Mesenchymal stem cell (in vitro differentiated cells and primary cell): ENCODE measurements around the gene HPN.

Experiments
- DNase-seq: peaks from one replicate; pipeline ENCODE4 v3.0.0-alpha.2; 2013
- H2AFZ ChIP-seq: one replicate; pipeline ENCODE4 v1.6.1; 2013; ENCODE audit warnings: low read depth, mild to moderate bottlenecking, control low read depth, inconsistent platforms, low read length, moderate library complexity
- H2AK5ac ChIP-seq: 2 replicates; pipeline ENCODE4 v1.6.1; 2013; ENCODE audit warnings: low read length, moderate library complexity, mild to moderate bottlenecking, inconsistent platforms; ENCODE audit not compliant: severe bottlenecking
- H2BK120ac ChIP-seq: one replicate; pipeline ENCODE4 v1.6.1; 2013; ENCODE audit warnings: low read depth, mild to moderate bottlenecking, inconsistent platforms, low read length, moderate library complexity
- H2BK12ac ChIP-seq, 2 experiments: one replicate each; pipeline ENCODE4 v1.6.1; 2013; ENCODE audit warnings: inconsistent platforms in 2 of 2, low read length in 2 of 2, mild to moderate bottlenecking in 2 of 2, moderate library complexity in 2 of 2, control low read depth in 1 of 2
- H2BK15ac ChIP-seq: one replicate; pipeline ENCODE4 v1.6.1; 2013; ENCODE audit warnings: mild to moderate bottlenecking, low read depth, inconsistent platforms; ENCODE audit not compliant: poor library complexity, severe bottlenecking
- H2BK5ac ChIP-seq: 2 replicates; pipeline ENCODE4 v1.6.1; 2013; ENCODE audit warnings: low read depth, mild to moderate bottlenecking, low read length, control low read depth, inconsistent platforms; ENCODE audit not compliant: poor library complexity, severe bottlenecking
- H3K14ac ChIP-seq, 2 experiments: one replicate each; pipeline ENCODE4 v1.6.1; 2013; ENCODE audit warnings: inconsistent platforms in 2 of 2, low read length in 2 of 2, control low read depth in 1 of 2, mild to moderate bottlenecking in 1 of 2, moderate library complexity in 1 of 2
- H3K18ac ChIP-seq, 2 experiments: one replicate each; pipeline ENCODE4 v1.6.1; 2013; ENCODE audit warnings: inconsistent platforms in 2 of 2, low read length in 2 of 2, control low read depth in 1 of 2, low read depth in 1 of 2, mild to moderate bottlenecking in 1 of 2
- H3K23ac ChIP-seq, 2 experiments: one replicate each; pipeline ENCODE4 v1.6.1; 2013; ENCODE audit warnings: inconsistent platforms in 2 of 2, low read length in 2 of 2, mild to moderate bottlenecking in 2 of 2, moderate library complexity in 2 of 2, control low read depth in 1 of 2
- H3K27ac ChIP-seq: 2 replicates; pipeline ENCODE4 v1.5.1; 2013; ENCODE audit warnings: mild to moderate bottlenecking, moderate library complexity, low read length, control low read depth, inconsistent platforms; ENCODE audit not compliant: poor library complexity, severe bottlenecking
- H3K27me3 ChIP-seq, 2 experiments: 2 replicates each; pipeline versions ENCODE4 v1.6.1 to v1.7.0; 2013; ENCODE audit warnings: low read length in 2 of 2, mild to moderate bottlenecking in 2 of 2, moderate library complexity in 2 of 2, control low read depth in 1 of 2, inconsistent platforms in 1 of 2; ENCODE audit not compliant: control insufficient read depth in 1 of 2, insufficient read depth in 1 of 2
- H3K36me3 ChIP-seq, 2 experiments: 2 replicates each; pipeline versions ENCODE4 v1.6.1 to v1.7.0; 2013; ENCODE audit warnings: low read length in 2 of 2, control low read depth in 1 of 2, inconsistent platforms in 1 of 2, low read depth in 1 of 2, mild to moderate bottlenecking in 1 of 2; ENCODE audit not compliant: insufficient read depth in 2 of 2, control insufficient read depth in 1 of 2
- H3K4ac ChIP-seq, 2 experiments: one replicate each; pipeline ENCODE4 v1.6.1; 2013; ENCODE audit warnings: inconsistent platforms in 2 of 2, low read length in 2 of 2, mild to moderate bottlenecking in 2 of 2, moderate library complexity in 2 of 2, control low read depth in 1 of 2, low read depth in 1 of 2
- H3K4me1 ChIP-seq: 2 replicates; pipeline ENCODE4 v1.6.1; 2013; ENCODE audit warnings: low read depth, low read length, control low read depth; ENCODE audit not compliant: control insufficient read depth, insufficient read depth
- H3K4me2 ChIP-seq: 2 replicates; pipeline ENCODE4 v1.6.1; 2013; ENCODE audit warnings: low read length, mild to moderate bottlenecking, inconsistent platforms; ENCODE audit not compliant: poor library complexity, severe bottlenecking
- H3K4me3 ChIP-seq, 2 experiments: 2 replicates each; pipeline versions ENCODE4 v1.5.1 to v1.7.0; 2013; ENCODE audit warnings: low read length in 2 of 2, mild to moderate bottlenecking in 2 of 2, control low read depth in 1 of 2, low read depth in 1 of 2; ENCODE audit not compliant: insufficient read depth in 1 of 2
- H3K79me1 ChIP-seq: replicated peaks from 2 replicates; pipeline ENCODE4 v1.6.1; 2013; ENCODE audit warnings: mild to moderate bottlenecking, control low read depth, low read length, inconsistent platforms; ENCODE audit not compliant: poor library complexity, severe bottlenecking
- H3K9ac ChIP-seq: 2 replicates; pipeline ENCODE4 v1.7.0; 2013; ENCODE audit warnings: mild to moderate bottlenecking, low read length, moderate library complexity
- H3K9me3 ChIP-seq: 2 replicates; pipeline ENCODE4 v1.7.0; 2013; ENCODE audit warnings: mild to moderate bottlenecking, low read length; ENCODE audit not compliant: control insufficient read depth
- H4K8ac ChIP-seq: one replicate; pipeline ENCODE4 v1.6.1; 2013; ENCODE audit warnings: inconsistent platforms, mild to moderate bottlenecking, low read length, moderate library complexity
- H4K91ac ChIP-seq: one replicate; pipeline ENCODE4 v1.6.1; 2013; ENCODE audit warnings: mild to moderate bottlenecking, low read length, inconsistent platforms
- WGBS: methylation state at CpG from one replicate; pipeline ENCODE4 v1.1.7; 2013; ENCODE audit warnings: mixed read lengths; 5-methylcytosine and 5-hydroxymethylcytosine counted together

Gene HPN

DNA sequence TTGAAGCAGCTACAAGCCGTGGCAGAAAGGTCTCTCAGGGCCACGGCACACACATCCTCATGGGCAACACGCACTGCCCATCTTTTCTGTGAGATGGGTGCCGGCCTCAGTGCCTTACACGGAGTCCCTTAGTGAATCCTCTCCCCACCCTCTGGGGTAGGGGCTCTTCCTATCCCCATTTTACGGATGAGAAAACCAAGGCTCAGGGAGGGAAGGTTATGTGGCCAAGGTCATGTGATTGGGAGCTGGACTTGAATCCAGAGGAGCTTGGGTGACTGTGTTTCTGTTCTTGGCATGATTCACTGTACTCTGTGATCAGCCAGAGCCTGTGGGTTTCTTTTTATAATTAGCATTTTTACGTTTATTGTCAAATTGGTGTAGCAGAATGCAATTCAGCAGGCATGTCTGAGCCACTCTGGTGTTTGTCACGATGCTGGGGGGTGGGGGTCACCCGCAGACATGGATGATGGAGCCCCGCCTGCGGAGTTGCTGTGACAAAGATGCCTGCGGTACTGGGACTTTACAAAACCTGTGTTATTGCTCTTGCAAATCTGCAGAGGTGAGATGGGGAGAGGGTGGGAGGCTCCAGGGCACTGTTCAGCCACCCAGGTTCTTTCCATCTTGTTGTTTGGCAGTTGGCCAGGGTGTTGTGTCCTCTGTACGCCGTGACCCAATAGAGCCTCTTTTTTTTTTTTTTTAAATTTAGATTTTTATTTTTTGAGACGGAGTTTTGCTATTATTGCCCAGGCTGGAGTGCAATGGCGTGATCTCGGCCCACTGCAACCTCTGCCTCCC is 6.7 kb upstream of the HPN start:
- Histone ChIP-seq H3K9me3 (no peaks in the 10 kb centered on the region), H3K4me2 (no peak overlapping the region), H3K36me3 (peaks cover 10 to 11% of the 10 kb centered on the region in 2 experiments), H3K18ac (no peak overlapping the region), H3K27ac (no peak overlapping the region), H2AFZ (no peak overlapping the region), H2AK5ac (no peak overlapping the region), H3K4me1 (peaks cover 23% of the 10 kb centered on the region), H2BK120ac (no peak overlapping the region), H2BK5ac (no peak overlapping the region), H3K79me1 (no peaks in the 10 kb centered on the region), H3K9ac (no peak overlapping the region), H2BK15ac (no peak overlapping the region), H4K8ac (no peak overlapping the region), H3K14ac (no peak overlapping the region), H3K23ac (no peak overlapping the region), H3K27me3 (peaks cover 15 to 16% of the 10 kb centered on the region in 2 experiments), H2BK12ac (no peak overlapping the region), H4K91ac (no peak overlapping the region), H3K4ac (no peak overlapping the region), H3K4me3 (no peak overlapping the region)
- no peak for DNase-seq
- 95% methylated on average over 17 of the region's 17 CpGs for WGBS

DNA sequence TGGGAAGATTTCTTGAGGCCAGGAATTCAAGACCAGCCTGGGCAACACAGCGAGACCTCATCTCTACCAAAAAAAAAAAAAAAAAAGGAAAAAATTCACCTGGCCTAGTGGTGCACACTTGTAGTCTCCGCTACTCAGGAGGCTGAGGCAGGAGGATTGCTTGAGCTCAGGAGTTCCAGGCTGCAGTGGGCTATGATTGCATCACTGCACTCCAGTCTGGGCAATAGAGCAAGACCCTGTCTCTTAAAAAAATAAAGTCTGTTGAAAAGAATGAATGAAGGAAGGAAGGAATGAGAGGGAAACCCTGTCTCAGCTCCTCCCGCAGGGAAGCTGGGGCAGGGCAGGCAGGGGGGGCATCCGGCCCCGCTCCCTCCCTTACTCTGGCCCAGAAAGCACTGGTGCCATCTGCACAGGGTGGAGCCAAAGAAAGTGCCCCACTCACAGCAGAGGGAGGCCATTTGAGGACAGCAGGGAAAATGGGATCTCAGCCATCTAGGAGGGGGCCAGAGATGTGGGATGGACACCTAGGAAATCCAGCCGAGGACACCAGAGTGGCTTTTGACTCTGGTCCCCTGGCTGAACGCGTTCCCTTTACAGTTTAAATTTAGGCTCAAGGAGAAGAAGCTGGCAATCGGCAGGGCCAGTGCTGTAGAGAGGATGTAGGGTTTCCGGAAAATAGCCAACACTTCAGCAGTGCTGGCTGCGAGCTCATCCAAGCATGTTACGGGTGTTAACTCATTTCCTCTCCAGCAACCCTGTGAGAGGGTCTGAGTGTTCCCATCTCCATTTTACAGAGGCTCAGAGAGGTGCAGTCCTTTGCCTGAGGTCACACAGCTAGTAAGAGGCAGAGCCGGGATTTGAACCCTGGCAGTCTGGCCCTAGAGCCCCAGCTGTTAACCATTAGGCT is 3.6 kb upstream of the HPN start:
- 80% methylated on average over 13 of the region's 13 CpGs for WGBS
- H4K8ac ChIP-seq, result peak overlapping the region; percentile 31

DNA sequence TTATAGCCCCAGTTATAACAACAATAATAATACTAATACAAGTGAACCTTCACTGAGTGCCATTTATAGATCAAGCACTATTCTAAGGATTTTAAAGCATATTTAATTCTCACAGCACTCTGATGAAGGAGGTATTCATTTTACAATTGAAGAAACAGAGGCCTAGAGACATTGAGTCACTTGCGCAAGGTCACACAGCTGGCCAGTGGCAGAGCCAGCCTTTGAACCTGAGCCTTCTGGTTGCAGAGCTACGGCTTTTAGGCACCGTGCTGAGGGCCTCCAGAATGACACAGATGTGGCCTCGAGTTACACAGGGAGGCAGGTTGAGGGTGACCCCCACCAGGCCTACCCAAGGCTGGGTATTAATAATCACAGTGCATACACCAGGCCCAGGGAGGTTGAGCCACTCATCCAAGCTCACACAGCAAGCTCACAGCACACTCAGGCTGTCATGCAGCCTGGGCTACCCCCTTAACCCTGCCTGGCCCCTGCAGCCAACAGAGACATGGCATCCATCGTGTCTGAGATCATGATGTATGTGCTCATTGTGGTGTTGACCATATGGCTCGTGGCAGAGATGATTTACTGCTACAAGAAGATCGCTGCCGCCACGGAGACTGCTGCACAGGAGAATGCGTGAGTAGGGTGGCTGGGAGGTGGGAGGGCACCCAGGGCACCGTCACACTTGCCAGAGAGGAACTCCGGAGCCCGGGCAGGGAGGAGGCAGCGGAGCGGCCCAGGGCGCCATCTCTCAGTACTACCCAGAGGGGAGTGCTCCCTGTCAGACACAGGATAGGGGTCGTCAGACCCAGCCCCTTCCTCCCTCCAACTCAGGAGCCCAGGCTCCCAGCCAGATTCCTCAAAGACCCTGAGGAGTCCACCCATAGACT is 2.7 kb upstream of the HPN start:
- peaks cover 0 to 11% of the 10 kb centered on the region in 2 experiments for H3K27me3 ChIP-seq
- H3K9ac ChIP-seq, result no peak overlapping the region
- H2BK5ac ChIP-seq, result no peak overlapping the region
- H2AFZ ChIP-seq, result no peak overlapping the region
- H3K4me2 ChIP-seq, result no peak overlapping the region
- H3K14ac ChIP-seq, result peak overlapping the region in 1 of 2 experiments; percentile 87
- H4K91ac ChIP-seq, result no peak overlapping the region
- H2BK15ac ChIP-seq, result no peak overlapping the region
- H3K79me1 ChIP-seq, result no peaks in the 10 kb centered on the region
- H3K36me3 ChIP-seq, result peaks cover 3 to 5% of the 10 kb centered on the region in 2 experiments
- DNase-seq, result peak; percentile 50
- no peak overlapping the region for H3K4ac ChIP-seq
- H3K18ac ChIP-seq, result peak overlapping the region in 1 of 2 experiments; percentile 21
- peaks cover 33% of the 10 kb centered on the region for H3K4me1 ChIP-seq
- no peak overlapping the region for H4K8ac ChIP-seq
- 45% methylated on average over 12 of the region's 17 CpGs for WGBS
- no peak overlapping the region for H2BK120ac ChIP-seq
- H3K23ac ChIP-seq, result no peak overlapping the region
- H3K27ac ChIP-seq, result no peak overlapping the region
- H2AK5ac ChIP-seq, result no peak overlapping the region
- peak overlapping the region in 1 of 2 experiments; percentile 17 for H2BK12ac ChIP-seq
- H3K9me3 ChIP-seq, result no peaks in the 10 kb centered on the region
- H3K4me3 ChIP-seq, result no peak overlapping the region

More for the DNA sequence above, 3.6 kb upstream of the HPN start:
- H3K18ac ChIP-seq, result no peak overlapping the region
- no peak overlapping the region for H3K4me2 ChIP-seq
- no peak overlapping the region for H2BK120ac ChIP-seq
- H4K91ac ChIP-seq, result peak overlapping the region; percentile 69
- no peak overlapping the region for H2BK12ac ChIP-seq
- H2AFZ ChIP-seq, result no peak overlapping the region
- H2BK5ac ChIP-seq, result no peak overlapping the region
- H3K4ac ChIP-seq, result no peak overlapping the region
- H3K27me3 ChIP-seq, result peaks cover 3 to 11% of the 10 kb centered on the region in 2 experiments
- H2BK15ac ChIP-seq, result no peak overlapping the region
- H3K4me1 ChIP-seq, result peaks cover 34% of the 10 kb centered on the region
- H3K9me3 ChIP-seq, result no peaks in the 10 kb centered on the region
- H2AK5ac ChIP-seq, result no peak overlapping the region
- H3K4me3 ChIP-seq, result no peak overlapping the region
- DNase-seq, result no peak
- H3K23ac ChIP-seq, result no peak overlapping the region
- no peak overlapping the region for H3K27ac ChIP-seq
- H3K36me3 ChIP-seq, result peaks cover 10 to 11% of the 10 kb centered on the region in 2 experiments
- no peaks in the 10 kb centered on the region for H3K79me1 ChIP-seq
- peak overlapping the region; percentile 41 for H3K9ac ChIP-seq
- H3K14ac ChIP-seq, result no peak overlapping the region
